ENCODE data around the gene TMEM87B. TPM values are rescaled to one million over a fixed set of nuclear protein-coding genes. Genes with fewer than 3 reads are reported as not detected.

Gene TMEM87B
- total and polyA plus RNA-seq, 2 of the 8 experiments (the other 6 are each of a cell fraction or from before 2014, with no cell fraction given), result 7.2 to 9.0 TPM

GRCh38 chr2:112048236-112048592 lies 6.9 kb upstream of the TMEM87B start (continued):
- no peak for TF ChIP-seq EP300 (IDR thresholded peaks at IDR 0.05; ENCODE audit: borderline replicate concordance in 1 of 2, low read depth in 2 of 2, low read length in 2 of 2)
- TF ChIP-seq SUZ12 (IDR thresholded peaks at IDR 0.05; ENCODE audit: low read length), result no peak
- no peak for TF ChIP-seq MAX (IDR thresholded peaks at IDR 0.05)
- no peak for TF ChIP-seq MAFK (IDR thresholded peaks at IDR 0.05; ENCODE audit: low read depth, low read length)

All from H1 (cell line).